Progenitor cell of endocrine pancreas (in vitro differentiated cells): Measurements from ENCODE around the gene SETD1A. TPM values are rescaled to one million over a fixed set of nuclear protein-coding genes. Genes with fewer than 3 reads are reported as not detected.

Experiments used
- DNase-seq: peaks from one replicate; pipeline ENCODE4 v3.0.0; 2021; ENCODE audit warnings: low spot score; ENCODE audit not compliant: unreplicated experiment
- H3K27ac Mint-ChIP-seq: 2 replicates; pipeline ENCODE4 v1.8.0; 2021; ENCODE audit warnings: mild to moderate bottlenecking, moderate library complexity, mixed read lengths
- H3K27me3 Mint-ChIP-seq: 2 replicates; pipeline ENCODE4 v1.8.0; 2021; ENCODE audit warnings: mixed read lengths
- H3K36me3 Mint-ChIP-seq: 2 replicates; pipeline ENCODE4 v1.8.0; 2022; ENCODE audit warnings: mixed read lengths; ENCODE audit not compliant: insufficient read depth
- H3K4me1 Mint-ChIP-seq: 2 replicates; pipeline ENCODE4 v1.8.0; 2021; ENCODE audit warnings: low read depth, mixed read lengths
- H3K4me3 Mint-ChIP-seq: 2 replicates; pipeline ENCODE4 v1.8.0; 2021; ENCODE audit warnings: low read depth, mild to moderate bottlenecking, moderate library complexity, mixed read lengths
- H3K9me3 Mint-ChIP-seq: 2 replicates; pipeline ENCODE4 v1.8.0; 2021; ENCODE audit warnings: low read depth, mixed read lengths
- total RNA-seq: library from RNA; stranded (reverse); gene quantifications from 2 replicates; pipeline ENCODE4 v1.2.1, GENCODE V29; 2021
- TF ChIP-seq, protein P1 (sequence below): fragments of 200-600 bp; sonication (generic); IDR thresholded peaks from one replicate; pipeline ENCODE4 v1.5.0; 2021; ENCODE audit warnings: antibody characterized with exemption, mild to moderate bottlenecking; ENCODE audit not compliant: unreplicated experiment

SETD1A gene
- total RNA-seq, 1 donor from 2014 or later: 27.7 TPM

DNA sequence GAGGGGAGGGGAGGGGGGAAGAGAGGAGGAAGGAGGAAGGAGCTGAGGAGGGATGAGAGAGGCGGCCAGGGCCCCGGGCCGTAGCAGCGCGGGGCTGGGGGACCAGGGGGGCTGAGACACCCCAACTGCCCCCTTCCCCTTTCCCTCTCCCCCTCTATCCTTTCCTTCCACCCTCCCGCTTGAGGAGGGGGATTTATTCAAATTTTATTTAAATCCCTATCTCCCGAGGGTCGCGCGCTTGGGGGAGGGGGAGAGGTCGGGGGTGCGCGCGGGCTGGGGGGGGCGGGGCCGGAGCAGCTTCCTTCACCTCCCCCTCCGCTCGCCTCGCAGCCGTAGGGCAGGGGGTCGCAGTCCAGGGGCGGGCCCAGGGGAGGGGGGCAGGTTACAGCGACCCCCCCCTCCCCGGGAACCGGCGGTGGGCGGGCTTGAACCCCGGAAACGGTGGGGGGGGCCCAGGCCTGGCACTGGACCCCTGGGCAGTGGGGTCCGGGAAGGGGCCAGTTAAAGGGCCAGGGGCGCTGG is 33.9 kb upstream of the SETD1A start, which contains the start of gene FBXL19:
FBXL19 (plus strand) TSS at position 19 of the 522 bp plus-strand sequence. CDS start 2,183 bp downstream, outside the sequence.
- peaks cover 8% of the 10 kb centered on the region for H3K4me1 Mint-ChIP-seq
- H3K27ac Mint-ChIP-seq: peak within 1 kb of the TSS; percentile 100
- H3K9me3 Mint-ChIP-seq: no peaks in the 10 kb centered on the region
- H3K4me3 Mint-ChIP-seq: peak within 1 kb of the TSS; percentile 97
- TF ChIP-seq, protein P1, sequence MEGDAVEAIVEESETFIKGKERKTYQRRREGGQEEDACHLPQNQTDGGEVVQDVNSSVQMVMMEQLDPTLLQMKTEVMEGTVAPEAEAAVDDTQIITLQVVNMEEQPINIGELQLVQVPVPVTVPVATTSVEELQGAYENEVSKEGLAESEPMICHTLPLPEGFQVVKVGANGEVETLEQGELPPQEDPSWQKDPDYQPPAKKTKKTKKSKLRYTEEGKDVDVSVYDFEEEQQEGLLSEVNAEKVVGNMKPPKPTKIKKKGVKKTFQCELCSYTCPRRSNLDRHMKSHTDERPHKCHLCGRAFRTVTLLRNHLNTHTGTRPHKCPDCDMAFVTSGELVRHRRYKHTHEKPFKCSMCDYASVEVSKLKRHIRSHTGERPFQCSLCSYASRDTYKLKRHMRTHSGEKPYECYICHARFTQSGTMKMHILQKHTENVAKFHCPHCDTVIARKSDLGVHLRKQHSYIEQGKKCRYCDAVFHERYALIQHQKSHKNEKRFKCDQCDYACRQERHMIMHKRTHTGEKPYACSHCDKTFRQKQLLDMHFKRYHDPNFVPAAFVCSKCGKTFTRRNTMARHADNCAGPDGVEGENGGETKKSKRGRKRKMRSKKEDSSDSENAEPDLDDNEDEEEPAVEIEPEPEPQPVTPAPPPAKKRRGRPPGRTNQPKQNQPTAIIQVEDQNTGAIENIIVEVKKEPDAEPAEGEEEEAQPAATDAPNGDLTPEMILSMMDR: no peak
- H3K27me3 Mint-ChIP-seq: no peaks in the 10 kb centered on the region
- peak; percentile 50 for DNase-seq
- peaks cover 2% of the 10 kb centered on the region for H3K36me3 Mint-ChIP-seq

DNA sequence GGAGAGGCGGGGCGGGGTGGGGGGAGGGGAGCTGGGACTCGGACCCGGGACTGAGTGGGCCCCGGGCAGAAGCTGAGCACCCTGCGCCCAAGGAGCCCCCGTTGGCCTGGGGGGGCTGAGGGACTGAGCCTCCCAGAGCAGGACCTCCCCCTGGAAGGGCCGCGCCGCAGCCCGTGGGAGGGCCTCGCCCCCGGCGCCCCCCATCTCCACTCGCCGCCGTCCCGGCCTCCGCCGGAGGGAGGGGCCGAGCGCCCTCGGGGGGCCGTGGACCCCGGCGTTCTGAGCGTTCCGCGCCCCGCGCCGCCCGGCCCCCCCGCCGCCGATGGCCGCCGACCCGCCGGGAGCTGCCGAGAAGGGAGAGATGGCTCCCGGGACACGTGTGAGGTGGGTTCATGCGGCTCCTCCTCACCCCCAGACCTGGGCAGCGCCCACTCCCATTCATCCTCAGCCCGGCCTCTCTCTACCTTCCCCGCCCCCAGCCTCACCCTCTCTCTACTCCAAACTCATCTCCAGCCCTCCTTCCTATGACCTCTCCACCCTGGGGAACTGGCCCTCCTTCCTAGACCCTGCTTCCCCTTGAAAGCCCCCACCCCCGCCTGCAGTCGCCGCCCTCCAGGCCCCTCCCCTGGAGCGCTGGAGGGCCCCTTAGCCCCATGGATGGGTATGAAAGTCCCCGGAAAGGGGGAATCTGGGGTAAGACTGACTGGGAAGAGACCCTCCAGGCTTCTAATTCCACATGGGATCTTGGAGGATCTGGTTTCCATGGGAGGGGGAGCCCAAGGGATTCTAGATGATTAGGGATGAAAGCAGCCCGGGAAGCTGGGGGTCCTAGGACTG is 33.3 kb upstream of the SETD1A start:
- no peaks in the 10 kb centered on the region for H3K9me3 Mint-ChIP-seq
- TF ChIP-seq, protein P1: no peak
- DNase-seq: no peak
- H3K36me3 Mint-ChIP-seq: peaks cover 2% of the 10 kb centered on the region
- peak overlapping the region; percentile 30 for H3K27ac Mint-ChIP-seq
- peaks cover 8% of the 10 kb centered on the region for H3K4me1 Mint-ChIP-seq
- peak overlapping the region; percentile 79 for H3K4me3 Mint-ChIP-seq
- no peaks in the 10 kb centered on the region for H3K27me3 Mint-ChIP-seq

DNA sequence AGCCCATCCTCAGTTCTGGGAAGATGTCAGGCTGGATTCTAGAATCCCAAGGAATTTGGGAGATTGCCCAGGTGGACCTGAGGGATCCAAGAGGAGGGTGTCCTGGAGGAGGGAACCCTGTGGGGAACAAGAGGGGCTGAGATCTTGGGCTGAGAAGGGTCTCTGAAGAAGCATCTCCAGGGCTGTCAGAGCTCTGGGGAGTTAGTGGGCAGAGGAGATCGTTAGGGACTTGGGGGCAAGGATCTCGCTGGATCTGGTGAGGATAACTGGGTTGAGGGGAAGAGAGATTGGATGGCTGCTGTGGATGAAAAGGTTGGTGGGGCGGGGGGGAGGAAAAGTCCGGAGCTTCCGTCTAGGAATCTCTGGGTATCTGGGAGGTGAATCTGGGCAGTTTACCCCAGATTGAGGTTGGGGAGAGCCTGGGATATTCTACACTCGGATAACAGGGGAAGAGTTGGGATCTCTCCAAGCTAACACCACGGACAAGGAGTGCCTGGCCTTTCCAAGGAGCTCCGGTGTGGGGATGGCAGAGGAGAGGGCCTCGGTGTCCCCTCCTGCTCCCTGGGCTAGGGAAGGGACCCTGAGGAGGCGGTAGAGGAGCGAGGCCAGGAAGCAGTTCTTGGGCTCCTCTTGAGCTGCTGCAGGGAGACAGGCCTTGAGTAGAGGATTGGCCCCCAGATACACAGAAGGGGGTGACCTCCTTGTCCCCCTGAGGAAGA is 32.5 kb upstream of the SETD1A start:
- TF ChIP-seq, protein P1: no peak
- peaks cover 2% of the 10 kb centered on the region for H3K36me3 Mint-ChIP-seq
- peak overlapping the region; percentile 79 for H3K4me3 Mint-ChIP-seq
- H3K4me1 Mint-ChIP-seq: peaks cover 8% of the 10 kb centered on the region
- no peaks in the 10 kb centered on the region for H3K27me3 Mint-ChIP-seq
- no peak for DNase-seq
- H3K9me3 Mint-ChIP-seq: no peaks in the 10 kb centered on the region
- H3K27ac Mint-ChIP-seq: peak overlapping the region; percentile 30

DNA sequence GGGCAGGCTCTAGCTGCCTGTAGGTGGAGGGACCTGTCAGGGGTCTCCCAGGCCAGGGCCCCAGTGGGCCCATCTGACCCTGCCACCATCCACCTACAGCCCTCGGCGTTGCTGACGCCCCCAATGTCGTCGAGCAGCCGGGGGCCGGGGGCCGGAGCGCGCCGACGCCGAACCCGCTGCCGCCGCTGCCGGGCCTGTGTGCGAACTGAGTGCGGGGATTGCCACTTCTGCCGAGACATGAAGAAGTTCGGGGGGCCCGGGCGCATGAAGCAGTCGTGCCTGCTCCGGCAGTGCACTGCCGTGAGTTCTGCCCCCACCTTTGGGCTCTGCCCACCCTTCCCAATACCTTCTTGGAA is 31.9 kb upstream of the SETD1A start:
- H3K27me3 Mint-ChIP-seq: no peaks in the 10 kb centered on the region
- H3K9me3 Mint-ChIP-seq: no peaks in the 10 kb centered on the region
- TF ChIP-seq, protein P1: no peak
- peaks cover 8% of the 10 kb centered on the region for H3K4me1 Mint-ChIP-seq
- no peak overlapping the region for H3K27ac Mint-ChIP-seq
- DNase-seq: no peak
- H3K36me3 Mint-ChIP-seq: peaks cover 2% of the 10 kb centered on the region
- H3K4me3 Mint-ChIP-seq: no peak overlapping the region
